B cell (primary cell): Measurements from ENCODE around the gene CCDC192.

Source experiments
- EZH2 ChIP-seq: IDR thresholded peaks from 2 replicates; pipeline ENCODE4 v1.6.1; 2012; ENCODE audit warnings: borderline replicate concordance, low read depth, mild to moderate bottlenecking, moderate library complexity, low read length; ENCODE audit not compliant: insufficient read depth, poor library complexity, severe bottlenecking
- TF ChIP-seq, protein P1 (sequence below): fragments of 200-600 bp; IDR thresholded peaks from one replicate; pipeline ENCODE4 v1.8.0; 2022; ENCODE audit warnings: antibody characterized with exemption, mild to moderate bottlenecking

DNA sequence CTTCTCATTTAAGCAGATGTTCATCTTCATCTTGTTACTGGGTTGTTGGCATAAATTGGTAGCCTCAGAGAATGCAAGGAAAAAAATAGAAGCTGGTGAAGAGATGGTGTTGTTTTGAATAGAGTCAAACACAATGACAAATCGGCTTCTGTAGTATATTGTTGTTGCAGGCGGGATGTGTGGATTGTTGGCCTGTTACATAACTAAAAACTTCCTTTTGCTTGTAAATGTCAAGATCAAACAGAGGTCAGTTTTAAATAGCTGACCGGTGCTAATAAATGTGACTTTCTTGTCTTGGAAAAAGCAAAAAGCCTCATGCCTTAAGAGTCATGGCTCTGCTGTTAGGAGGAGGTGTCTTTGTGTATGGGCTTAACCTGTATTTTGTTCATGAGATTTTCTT, 59.2 kb downstream of the CCDC192 start:
- TF ChIP-seq, protein P1, sequence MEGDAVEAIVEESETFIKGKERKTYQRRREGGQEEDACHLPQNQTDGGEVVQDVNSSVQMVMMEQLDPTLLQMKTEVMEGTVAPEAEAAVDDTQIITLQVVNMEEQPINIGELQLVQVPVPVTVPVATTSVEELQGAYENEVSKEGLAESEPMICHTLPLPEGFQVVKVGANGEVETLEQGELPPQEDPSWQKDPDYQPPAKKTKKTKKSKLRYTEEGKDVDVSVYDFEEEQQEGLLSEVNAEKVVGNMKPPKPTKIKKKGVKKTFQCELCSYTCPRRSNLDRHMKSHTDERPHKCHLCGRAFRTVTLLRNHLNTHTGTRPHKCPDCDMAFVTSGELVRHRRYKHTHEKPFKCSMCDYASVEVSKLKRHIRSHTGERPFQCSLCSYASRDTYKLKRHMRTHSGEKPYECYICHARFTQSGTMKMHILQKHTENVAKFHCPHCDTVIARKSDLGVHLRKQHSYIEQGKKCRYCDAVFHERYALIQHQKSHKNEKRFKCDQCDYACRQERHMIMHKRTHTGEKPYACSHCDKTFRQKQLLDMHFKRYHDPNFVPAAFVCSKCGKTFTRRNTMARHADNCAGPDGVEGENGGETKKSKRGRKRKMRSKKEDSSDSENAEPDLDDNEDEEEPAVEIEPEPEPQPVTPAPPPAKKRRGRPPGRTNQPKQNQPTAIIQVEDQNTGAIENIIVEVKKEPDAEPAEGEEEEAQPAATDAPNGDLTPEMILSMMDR, result no peak
- no peak for TF ChIP-seq EZH2
